Measurements from ENCODE around the gene SNX5. TPM values are rescaled to one million over a fixed set of nuclear protein-coding genes. Genes with fewer than 3 reads are reported as not detected.

SNX5 gene
- polyA plus RNA-seq, 1 donor (not counting 4 experiments of a cell fraction or from before 2014, with no cell fraction given), result 187 TPM

- no peak for TF ChIP-seq CTCF (optimal IDR thresholded peaks at IDR 0.05 in 1 of 3, IDR thresholded peaks at IDR 0.05 in 1 of 3, conservative IDR thresholded peaks at IDR 0.05 in 1 of 3; ENCODE audit: extremely low read depth in 1 of 3, insufficient read depth in 2 of 3, low read length in 3 of 3)
- no peak for TF ChIP-seq EZH2 (IDR thresholded peaks at IDR 0.05; ENCODE audit: low read length)
- H4K20me1 ChIP-seq (ENCODE audit: control insufficient read depth, extremely low read depth, insufficient read depth, low read length), result peaks cover 14% of the 10 kb centered on the region
- no peaks in the 10 kb centered on the region for H3K9me1 ChIP-seq (ENCODE audit: control insufficient read depth, extremely low read depth, insufficient read depth, low read length)
- FAIRE-seq (no peak), DNase-seq (ENCODE audit: low read depth, low spot score) (no peak)
- no peaks in the 10 kb centered on the region for H3K27me3 ChIP-seq (ENCODE audit: control insufficient read depth, extremely low read depth, insufficient read depth, low read length)
- no peak overlapping the region for H3K9ac ChIP-seq (ENCODE audit: control insufficient read depth, extremely low read depth, insufficient read depth, low read length)
- no peaks in the 10 kb centered on the region for H3K9me3 ChIP-seq (ENCODE audit: control insufficient read depth, low read depth, low read length)
- no peak overlapping the region for H3K4me3 ChIP-seq (ENCODE audit: control insufficient read depth in 2 of 3, extremely low read depth in 1 of 3, insufficient read depth in 2 of 3, low read depth in 1 of 3, low read length in 3 of 3)
- peaks cover 56 to 78% of the 10 kb centered on the region in 2 experiments for H3K36me3 ChIP-seq (ENCODE audit: control insufficient read depth in 2 of 2, extremely low read depth in 1 of 2, insufficient read depth in 2 of 2, low read length in 2 of 2)
- dilution Hi-C loops (cut with MboI; ENCODE audit: extremely low pct_ligation_motif_present, low sequenced_read_pairs), result no loop called here
- H3K79me2 ChIP-seq (ENCODE audit: control insufficient read depth, insufficient read depth, low read length), result peaks cover 53% of the 10 kb centered on the region
- H3K4me1 ChIP-seq (ENCODE audit: control insufficient read depth, extremely low read depth, insufficient read depth, low read length), result no peaks in the 10 kb centered on the region
- no peak overlapping the region for H3K27ac ChIP-seq (ENCODE audit: control insufficient read depth, insufficient read depth, low read length)
- no peak overlapping the region for H2AFZ ChIP-seq (ENCODE audit: control insufficient read depth, low read length)
- no peak overlapping the region for H3K4me2 ChIP-seq (ENCODE audit: control insufficient read depth, extremely low read depth, insufficient read depth, low read depth, low read length)
These were observed 17.9 kb downstream of the SNX5 start for GRCh38 chr20:17950670-17951069.

DNA sequence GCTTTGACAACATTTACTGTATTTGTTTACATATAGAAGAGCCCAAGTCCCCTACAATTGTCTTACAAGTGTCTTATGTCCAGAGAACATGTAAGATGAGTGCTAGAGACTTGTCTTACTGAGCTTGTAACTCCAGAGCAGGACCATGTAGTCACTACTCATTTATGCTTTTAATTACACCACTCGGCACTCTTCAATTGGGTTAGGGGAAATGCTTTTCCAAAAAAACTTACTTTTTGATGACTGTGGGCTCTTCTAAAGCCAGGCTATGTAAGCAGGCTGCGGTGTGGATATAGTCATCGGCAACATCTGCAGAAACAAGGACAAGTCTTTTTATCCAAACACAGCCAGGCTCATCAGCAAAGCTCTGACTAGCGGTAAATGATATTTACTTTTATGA lies 18.7 kb downstream of the SNX5 start:
- Histone ChIP-seq H3K4me2 (ENCODE audit: control insufficient read depth, extremely low read depth, insufficient read depth, low read depth, low read length) (no peak overlapping the region), H3K4me3 (ENCODE audit: control insufficient read depth in 2 of 3, extremely low read depth in 1 of 3, insufficient read depth in 2 of 3, low read depth in 1 of 3, low read length in 3 of 3) (no peak overlapping the region), H3K9me3 (ENCODE audit: control insufficient read depth, low read depth, low read length) (no peaks in the 10 kb centered on the region), H2AFZ (ENCODE audit: control insufficient read depth, low read length) (no peak overlapping the region), H4K20me1 (ENCODE audit: control insufficient read depth, extremely low read depth, insufficient read depth, low read length) (peaks cover 11% of the 10 kb centered on the region), H3K27me3 (ENCODE audit: control insufficient read depth, extremely low read depth, insufficient read depth, low read length) (no peaks in the 10 kb centered on the region), H3K36me3 (ENCODE audit: control insufficient read depth in 2 of 2, extremely low read depth in 1 of 2, insufficient read depth in 2 of 2, low read length in 2 of 2) (peaks cover 58 to 77% of the 10 kb centered on the region in 2 experiments), H3K4me1 (ENCODE audit: control insufficient read depth, extremely low read depth, insufficient read depth, low read length) (no peaks in the 10 kb centered on the region), H3K27ac (ENCODE audit: control insufficient read depth, insufficient read depth, low read length) (no peak overlapping the region), H3K9me1 (ENCODE audit: control insufficient read depth, extremely low read depth, insufficient read depth, low read length) (no peaks in the 10 kb centered on the region), H3K9ac (ENCODE audit: control insufficient read depth, extremely low read depth, insufficient read depth, low read length) (no peak overlapping the region), H3K79me2 (ENCODE audit: control insufficient read depth, insufficient read depth, low read length) (peaks cover 45% of the 10 kb centered on the region)
- dilution Hi-C loops (cut with MboI; ENCODE audit: extremely low pct_ligation_motif_present, low sequenced_read_pairs), result no loop called here
- no peak for FAIRE-seq
- no peak for TF ChIP-seq EZH2 (IDR thresholded peaks at IDR 0.05; ENCODE audit: low read length)
- TF ChIP-seq CTCF (optimal IDR thresholded peaks at IDR 0.05 in 1 of 3, IDR thresholded peaks at IDR 0.05 in 1 of 3, conservative IDR thresholded peaks at IDR 0.05 in 1 of 3; ENCODE audit: extremely low read depth in 1 of 3, insufficient read depth in 2 of 3, low read length in 3 of 3), result no peak
- DNase-seq (ENCODE audit: low read depth, low spot score), result no peak

Data from keratinocyte (primary cell).